SK-N-SH treated with all-trans-retinoic acid at 6 μM for 48 hours (cell line): ENCODE measurements around the gene ARL2.

Source experiments
- ATAC-seq: fragments of 200-7000 bp; cut with Tn5 transposase; 3 replicates; pipeline ENCODE4 v1.9.1; 2020; ENCODE audit warnings: mild to moderate bottlenecking, moderate library complexity
- ARNTL ChIP-seq: fragments of 450-650 bp; formaldehyde crosslinking; IDR thresholded peaks from 2 replicates; pipeline ENCODE4 v1.5.0; 2020; ENCODE audit warnings: low read depth, mild to moderate bottlenecking, moderate library complexity, borderline replicate concordance
- BACH2 ChIP-seq: fragments of 250-450 bp; sonication (Bioruptor Pico); IDR thresholded peaks from 2 replicates; pipeline ENCODE4 v1.9.0; 2021; ENCODE audit warnings: mild to moderate bottlenecking, borderline replicate concordance
- CSDC2 ChIP-seq: fragments of 250-450 bp; sonication (Bioruptor Pico); IDR thresholded peaks from 2 replicates; pipeline ENCODE4 v1.5.0; 2020; ENCODE audit warnings: mild to moderate bottlenecking, moderate library complexity
- ESRRG ChIP-seq: fragments of 250-450 bp; sonication (Bioruptor Pico); IDR thresholded peaks from 2 replicates; pipeline ENCODE4 v1.6.1; 2021; ENCODE audit warnings: mild to moderate bottlenecking
- GLIS3 ChIP-seq: fragments of 250-450 bp; sonication (Bioruptor Pico); IDR thresholded peaks from 2 replicates; pipeline ENCODE4 v1.5.0; 2020; ENCODE audit warnings: mild to moderate bottlenecking, moderate library complexity
- ISL1 ChIP-seq: fragments of 250-450 bp; sonication (Bioruptor Pico); IDR thresholded peaks from 2 replicates; pipeline ENCODE4 v2.1.2; 2022; ENCODE audit warnings: mild to moderate bottlenecking, moderate library complexity
- OSR1 ChIP-seq: fragments of 250-450 bp; sonication (Bioruptor Pico); IDR thresholded peaks from 2 replicates; pipeline ENCODE4 v1.8.0; 2022; ENCODE audit warnings: moderate library complexity, mild to moderate bottlenecking, inconsistent platforms
- RARB ChIP-seq: fragments of 250-450 bp; sonication (Bioruptor Pico); IDR thresholded peaks from 2 replicates; pipeline ENCODE4 v1.8.0; 2021; ENCODE audit warnings: mild to moderate bottlenecking, moderate library complexity
- SNAI2 ChIP-seq: fragments of 250-450 bp; sonication (Bioruptor Pico); IDR thresholded peaks from 2 replicates; pipeline ENCODE4 v1.5.0; 2020; ENCODE audit warnings: mild to moderate bottlenecking, moderate library complexity
- TCF4 ChIP-seq: fragments of 250-450 bp; sonication (Bioruptor Pico); IDR thresholded peaks from 2 replicates; pipeline ENCODE4 v1.8.0; 2021; ENCODE audit warnings: mild to moderate bottlenecking, moderate library complexity, borderline replicate concordance
- TOX ChIP-seq: fragments of 250-450 bp; sonication (Bioruptor Pico); IDR thresholded peaks from 2 replicates; pipeline ENCODE4 v1.8.0; 2021; ENCODE audit warnings: mild to moderate bottlenecking, moderate library complexity, borderline replicate concordance
- ZC3H10 ChIP-seq: fragments of 250-450 bp; sonication (Bioruptor Pico); IDR thresholded peaks from 2 replicates; pipeline ENCODE4 v1.5.1; 2021; ENCODE audit warnings: mild to moderate bottlenecking, moderate library complexity
- ZNF565 ChIP-seq: fragments of 450-650 bp; formaldehyde crosslinking; conservative IDR thresholded peaks from 2 replicates; pipeline ENCODE4 v1.5.0; 2020; ENCODE audit warnings: low read depth, mild to moderate bottlenecking, moderate library complexity
- ZNF70 ChIP-seq: fragments of 450-650 bp; formaldehyde crosslinking; IDR thresholded peaks from 2 replicates; pipeline ENCODE4 v1.5.0; 2020; ENCODE audit warnings: mild to moderate bottlenecking, moderate library complexity
- ZNF8 ChIP-seq: fragments of 450-650 bp; formaldehyde crosslinking; IDR thresholded peaks from 2 replicates; pipeline ENCODE4 v1.5.0; 2020; ENCODE audit warnings: mild to moderate bottlenecking, moderate library complexity
- TF ChIP-seq, protein P1 (sequence below): fragments of 250-450 bp; sonication (Bioruptor Pico); IDR thresholded peaks from 2 replicates; pipeline ENCODE4 v1.5.1; 2021; ENCODE audit warnings: mild to moderate bottlenecking, moderate library complexity
- TF ChIP-seq, protein P2 (sequence below): fragments of 250-450 bp; sonication (Bioruptor Pico); IDR thresholded peaks from 2 replicates; pipeline ENCODE4 v1.8.0; 2020; ENCODE audit warnings: mild to moderate bottlenecking, moderate library complexity, borderline replicate concordance
- TF ChIP-seq, protein P3 (sequence below): fragments of 250-450 bp; sonication (Bioruptor Pico); IDR thresholded peaks from 2 replicates; pipeline ENCODE4 v1.5.1; 2020; ENCODE audit warnings: low read depth, mild to moderate bottlenecking, moderate library complexity
- TF ChIP-seq, protein P4 (sequence below): fragments of 250-450 bp; sonication (Bioruptor Pico); IDR thresholded peaks from 2 replicates; pipeline ENCODE4 v1.5.0; 2020; ENCODE audit warnings: mild to moderate bottlenecking, moderate library complexity
- TF ChIP-seq, protein P5 (sequence below): fragments of 250-450 bp; sonication (Bioruptor Pico); IDR thresholded peaks from 2 replicates; pipeline ENCODE4 v1.8.0; 2021; ENCODE audit warnings: low read depth, mild to moderate bottlenecking, moderate library complexity, borderline replicate concordance

ARL2 gene

DNA sequence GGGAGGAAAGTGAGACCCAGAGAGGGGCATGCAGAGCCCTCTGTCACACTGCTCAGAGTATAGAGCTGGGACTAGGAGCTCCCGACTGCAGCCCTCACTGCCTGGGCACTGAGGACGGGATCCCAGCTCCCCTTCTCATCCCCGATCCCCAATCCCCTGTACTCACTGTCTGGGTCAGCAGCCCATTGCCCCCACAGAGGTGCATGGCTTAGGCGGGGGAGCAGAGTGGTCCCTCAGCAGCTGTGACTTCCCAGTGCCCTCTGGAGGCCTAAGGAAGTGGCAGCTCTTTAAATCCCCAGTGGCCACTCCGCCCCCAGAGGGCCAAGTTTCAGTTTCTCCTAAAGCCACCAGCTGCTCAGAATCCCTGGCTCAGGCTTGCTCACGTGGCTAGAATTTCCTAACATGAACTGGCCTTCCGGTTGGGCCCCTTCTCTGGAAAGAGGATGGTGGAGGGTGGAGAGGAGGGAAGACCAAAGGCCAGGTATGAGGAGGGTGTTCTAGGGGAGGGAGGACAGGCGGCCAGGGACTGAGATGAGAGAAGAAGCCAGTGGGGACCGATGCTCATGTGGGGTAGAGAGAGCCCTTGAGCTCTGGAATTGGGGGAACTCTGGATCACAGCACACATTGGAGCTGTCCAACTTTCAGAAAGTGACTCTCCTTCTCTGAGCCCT is 17.1 kb upstream of the ARL2 start, which contains the start of gene BATF2:
TSS of gene BATF2 (minus strand) at position 262 of the 671 bp plus-strand sequence. CDS start at position 205, 57 bp downstream.
- peak; percentile 94 for ATAC-seq
- TF ChIP-seq SNAI2 (CRISPR knock-in tag) (no peak), TOX (CRISPR knock-in tag) (no peak), ZNF70 (peak; percentile 57; the same call in 1 of the 2 replicates), TCF4 (CRISPR knock-in tag) (no peak), ISL1 (no peak)
- TF ChIP-seq, protein P1, sequence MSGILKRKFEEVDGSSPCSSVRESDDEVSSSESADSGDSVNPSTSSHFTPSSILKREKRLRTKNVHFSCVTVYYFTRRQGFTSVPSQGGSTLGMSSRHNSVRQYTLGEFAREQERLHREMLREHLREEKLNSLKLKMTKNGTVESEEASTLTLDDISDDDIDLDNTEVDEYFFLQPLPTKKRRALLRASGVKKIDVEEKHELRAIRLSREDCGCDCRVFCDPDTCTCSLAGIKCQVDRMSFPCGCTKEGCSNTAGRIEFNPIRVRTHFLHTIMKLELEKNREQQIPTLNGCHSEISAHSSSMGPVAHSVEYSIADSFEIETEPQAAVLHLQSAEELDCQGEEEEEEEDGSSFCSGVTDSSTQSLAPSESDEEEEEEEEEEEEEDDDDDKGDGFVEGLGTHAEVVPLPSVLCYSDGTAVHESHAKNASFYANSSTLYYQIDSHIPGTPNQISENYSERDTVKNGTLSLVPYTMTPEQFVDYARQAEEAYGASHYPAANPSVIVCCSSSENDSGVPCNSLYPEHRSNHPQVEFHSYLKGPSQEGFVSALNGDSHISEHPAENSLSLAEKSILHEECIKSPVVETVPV, result no peak
- TF ChIP-seq, protein P2, sequence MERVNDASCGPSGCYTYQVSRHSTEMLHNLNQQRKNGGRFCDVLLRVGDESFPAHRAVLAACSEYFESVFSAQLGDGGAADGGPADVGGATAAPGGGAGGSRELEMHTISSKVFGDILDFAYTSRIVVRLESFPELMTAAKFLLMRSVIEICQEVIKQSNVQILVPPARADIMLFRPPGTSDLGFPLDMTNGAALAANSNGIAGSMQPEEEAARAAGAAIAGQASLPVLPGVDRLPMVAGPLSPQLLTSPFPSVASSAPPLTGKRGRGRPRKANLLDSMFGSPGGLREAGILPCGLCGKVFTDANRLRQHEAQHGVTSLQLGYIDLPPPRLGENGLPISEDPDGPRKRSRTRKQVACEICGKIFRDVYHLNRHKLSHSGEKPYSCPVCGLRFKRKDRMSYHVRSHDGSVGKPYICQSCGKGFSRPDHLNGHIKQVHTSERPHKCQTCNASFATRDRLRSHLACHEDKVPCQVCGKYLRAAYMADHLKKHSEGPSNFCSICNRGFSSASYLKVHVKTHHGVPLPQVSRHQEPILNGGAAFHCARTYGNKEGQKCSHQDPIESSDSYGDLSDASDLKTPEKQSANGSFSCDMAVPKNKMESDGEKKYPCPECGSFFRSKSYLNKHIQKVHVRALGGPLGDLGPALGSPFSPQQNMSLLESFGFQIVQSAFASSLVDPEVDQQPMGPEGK (CRISPR knock-in tag), result no peak

DNA sequence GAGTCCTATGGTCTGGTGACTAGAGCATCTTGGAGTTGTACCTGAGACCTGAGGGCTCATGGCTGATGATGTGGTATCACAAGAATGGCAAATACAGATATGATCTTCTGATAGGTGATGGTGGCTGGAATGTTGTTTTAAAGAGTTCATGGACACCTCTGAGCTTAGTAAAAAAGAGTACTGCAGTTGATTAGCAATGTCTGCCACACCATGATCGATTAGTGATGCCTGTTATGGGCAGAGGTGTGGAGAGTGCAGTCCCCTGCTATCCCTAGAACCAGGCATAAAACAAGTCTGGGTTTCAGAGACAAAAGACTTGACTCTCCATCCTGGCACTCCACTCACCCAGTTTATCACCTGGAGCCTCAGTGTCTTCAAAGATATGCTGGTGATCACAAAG is 15.8 kb upstream of the ARL2 start:
- TF ChIP-seq ZC3H10 (CRISPR knock-in tag), result no peak
- TF ChIP-seq, protein P3, sequence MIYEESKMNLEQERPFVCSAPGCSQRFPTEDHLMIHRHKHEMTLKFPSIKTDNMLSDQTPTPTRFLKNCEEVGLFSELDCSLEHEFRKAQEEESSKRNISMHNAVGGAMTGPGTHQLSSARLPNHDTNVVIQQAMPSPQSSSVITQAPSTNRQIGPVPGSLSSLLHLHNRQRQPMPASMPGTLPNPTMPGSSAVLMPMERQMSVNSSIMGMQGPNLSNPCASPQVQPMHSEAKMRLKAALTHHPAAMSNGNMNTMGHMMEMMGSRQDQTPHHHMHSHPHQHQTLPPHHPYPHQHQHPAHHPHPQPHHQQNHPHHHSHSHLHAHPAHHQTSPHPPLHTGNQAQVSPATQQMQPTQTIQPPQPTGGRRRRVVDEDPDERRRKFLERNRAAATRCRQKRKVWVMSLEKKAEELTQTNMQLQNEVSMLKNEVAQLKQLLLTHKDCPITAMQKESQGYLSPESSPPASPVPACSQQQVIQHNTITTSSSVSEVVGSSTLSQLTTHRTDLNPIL (CRISPR knock-in tag), result no peak
- no peak for TF ChIP-seq ZNF70
- no peak for TF ChIP-seq ZNF565 (CRISPR knock-in tag)
- no peak for TF ChIP-seq ARNTL (CRISPR knock-in tag)
- TF ChIP-seq, protein P1, result no peak
- no peak for TF ChIP-seq SNAI2 (CRISPR knock-in tag)
- TF ChIP-seq RARB (CRISPR knock-in tag), result no peak
- ATAC-seq, result no peak

DNA sequence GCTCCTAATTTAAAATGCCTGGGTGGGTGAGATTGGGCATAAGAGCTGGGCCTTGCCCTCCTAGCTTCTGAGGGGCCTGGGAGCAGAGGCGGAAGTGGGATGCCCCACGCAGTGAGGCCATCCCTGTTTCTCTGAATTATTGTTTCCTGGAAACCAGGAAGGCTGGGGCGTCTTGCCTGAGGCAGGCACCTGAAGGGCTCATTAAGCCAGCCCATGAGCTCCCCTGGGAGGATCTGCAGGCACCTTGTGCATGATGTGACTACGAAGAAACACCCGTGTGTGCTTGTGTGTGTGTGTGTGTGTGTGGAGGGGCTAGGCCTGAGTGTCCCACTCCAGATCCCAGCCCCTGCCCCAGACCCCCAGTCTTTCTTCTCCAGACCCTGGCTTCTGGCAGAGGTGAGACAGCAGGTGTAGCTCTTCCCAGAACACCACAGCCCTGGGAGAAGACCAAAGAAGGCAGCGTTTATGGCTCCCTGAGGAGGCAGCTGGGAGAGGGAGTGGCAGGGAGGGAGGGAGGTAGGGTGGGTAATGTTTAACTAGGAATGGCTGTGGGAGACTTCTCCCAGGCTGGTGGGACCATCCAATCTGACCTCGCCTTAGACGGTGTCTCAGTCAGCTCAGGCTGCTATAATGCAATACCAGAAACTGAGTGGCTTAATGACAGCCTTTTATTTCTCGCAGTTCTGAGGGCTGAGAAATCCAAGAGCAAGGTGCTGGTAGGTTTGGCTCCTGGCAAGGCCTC is 15.1 kb upstream of the ARL2 start:
- TF ChIP-seq ZNF8 (CRISPR knock-in tag), result no peak
- TF ChIP-seq, protein P4, sequence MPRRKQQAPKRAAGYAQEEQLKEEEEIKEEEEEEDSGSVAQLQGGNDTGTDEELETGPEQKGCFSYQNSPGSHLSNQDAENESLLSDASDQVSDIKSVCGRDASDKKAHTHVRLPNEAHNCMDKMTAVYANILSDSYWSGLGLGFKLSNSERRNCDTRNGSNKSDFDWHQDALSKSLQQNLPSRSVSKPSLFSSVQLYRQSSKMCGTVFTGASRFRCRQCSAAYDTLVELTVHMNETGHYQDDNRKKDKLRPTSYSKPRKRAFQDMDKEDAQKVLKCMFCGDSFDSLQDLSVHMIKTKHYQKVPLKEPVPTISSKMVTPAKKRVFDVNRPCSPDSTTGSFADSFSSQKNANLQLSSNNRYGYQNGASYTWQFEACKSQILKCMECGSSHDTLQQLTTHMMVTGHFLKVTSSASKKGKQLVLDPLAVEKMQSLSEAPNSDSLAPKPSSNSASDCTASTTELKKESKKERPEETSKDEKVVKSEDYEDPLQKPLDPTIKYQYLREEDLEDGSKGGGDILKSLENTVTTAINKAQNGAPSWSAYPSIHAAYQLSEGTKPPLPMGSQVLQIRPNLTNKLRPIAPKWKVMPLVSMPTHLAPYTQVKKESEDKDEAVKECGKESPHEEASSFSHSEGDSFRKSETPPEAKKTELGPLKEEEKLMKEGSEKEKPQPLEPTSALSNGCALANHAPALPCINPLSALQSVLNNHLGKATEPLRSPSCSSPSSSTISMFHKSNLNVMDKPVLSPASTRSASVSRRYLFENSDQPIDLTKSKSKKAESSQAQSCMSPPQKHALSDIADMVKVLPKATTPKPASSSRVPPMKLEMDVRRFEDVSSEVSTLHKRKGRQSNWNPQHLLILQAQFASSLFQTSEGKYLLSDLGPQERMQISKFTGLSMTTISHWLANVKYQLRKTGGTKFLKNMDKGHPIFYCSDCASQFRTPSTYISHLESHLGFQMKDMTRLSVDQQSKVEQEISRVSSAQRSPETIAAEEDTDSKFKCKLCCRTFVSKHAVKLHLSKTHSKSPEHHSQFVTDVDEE (CRISPR knock-in tag), result no peak
- TF ChIP-seq BACH2, result no peak
- TF ChIP-seq ZNF565 (CRISPR knock-in tag), result no peak
- TF ChIP-seq OSR1 (CRISPR knock-in tag), result no peak
- no peak for TF ChIP-seq CSDC2 (CRISPR knock-in tag)
- TF ChIP-seq, protein P5, sequence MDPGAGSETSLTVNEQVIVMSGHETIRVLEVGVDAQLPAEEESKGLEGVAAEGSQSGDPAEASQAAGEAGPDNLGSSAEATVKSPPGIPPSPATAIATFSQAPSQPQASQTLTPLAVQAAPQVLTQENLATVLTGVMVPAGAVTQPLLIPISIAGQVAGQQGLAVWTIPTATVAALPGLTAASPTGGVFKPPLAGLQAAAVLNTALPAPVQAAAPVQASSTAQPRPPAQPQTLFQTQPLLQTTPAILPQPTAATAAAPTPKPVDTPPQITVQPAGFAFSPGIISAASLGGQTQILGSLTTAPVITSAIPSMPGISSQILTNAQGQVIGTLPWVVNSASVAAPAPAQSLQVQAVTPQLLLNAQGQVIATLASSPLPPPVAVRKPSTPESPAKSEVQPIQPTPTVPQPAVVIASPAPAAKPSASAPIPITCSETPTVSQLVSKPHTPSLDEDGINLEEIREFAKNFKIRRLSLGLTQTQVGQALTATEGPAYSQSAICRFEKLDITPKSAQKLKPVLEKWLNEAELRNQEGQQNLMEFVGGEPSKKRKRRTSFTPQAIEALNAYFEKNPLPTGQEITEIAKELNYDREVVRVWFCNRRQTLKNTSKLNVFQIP, result no peak
- no peak for TF ChIP-seq GLIS3
- TF ChIP-seq, protein P2 (CRISPR knock-in tag), result no peak
- no peak for TF ChIP-seq ESRRG (CRISPR knock-in tag)
- ATAC-seq, result no peak
